ENCODE results near the gene ITGB2.

The ITGB2 gene

GRCh38 chr21:44887807-44888580, 32.7 kb downstream of the ITGB2 start:
- H3K4me3 ChIP-seq (ENCODE audit: low read depth, low read length): no peak overlapping the region
- TF ChIP-seq CTCF (IDR thresholded peaks at IDR 0.05; ENCODE audit: low read depth, low read length): no peak
- no peak for DNase-seq (ENCODE audit: low read depth, low spot score)
- in situ Hi-C loops (cut with HindIII; ENCODE audit: low sequenced_read_pairs): no loop called here

- H3K4me3 ChIP-seq (ENCODE audit: low read depth, low read length): no peak overlapping the region
- in situ Hi-C loops (cut with HindIII; ENCODE audit: low sequenced_read_pairs): no loop called here
- no peak for DNase-seq (ENCODE audit: low read depth, low spot score)
- no peak for TF ChIP-seq CTCF (IDR thresholded peaks at IDR 0.05; ENCODE audit: low read depth, low read length)
Observed at GRCh38 chr21:44887126-44887806, 33.4 kb downstream of the ITGB2 start.

GRCh38 chr21:44886113-44887075, 34.3 kb downstream of the ITGB2 start:
- no peak overlapping the region for H3K4me3 ChIP-seq (ENCODE audit: low read depth, low read length)
- DNase-seq (ENCODE audit: low read depth, low spot score): no peak
- in situ Hi-C loops (cut with HindIII; ENCODE audit: low sequenced_read_pairs): no loop called here
- no peak for TF ChIP-seq CTCF (IDR thresholded peaks at IDR 0.05; ENCODE audit: low read depth, low read length)

- in situ Hi-C loops (cut with HindIII; ENCODE audit: low sequenced_read_pairs): no loop called here
- no peak for DNase-seq (ENCODE audit: low read depth, low spot score)
- no peak for TF ChIP-seq CTCF (IDR thresholded peaks at IDR 0.05; ENCODE audit: low read depth, low read length)
- no peak overlapping the region for H3K4me3 ChIP-seq (ENCODE audit: low read depth, low read length)
Observed at GRCh38 chr21:44885615-44886014, 35.1 kb downstream of the ITGB2 start.

GRCh38 chr21:44884097-44884496, 36.6 kb downstream of the ITGB2 start:
- H3K4me3 ChIP-seq (ENCODE audit: low read depth, low read length): no peak overlapping the region
- TF ChIP-seq CTCF (IDR thresholded peaks at IDR 0.05; ENCODE audit: low read depth, low read length): no peak
- in situ Hi-C loops (cut with HindIII; ENCODE audit: low sequenced_read_pairs): no loop called here
- no peak for DNase-seq (ENCODE audit: low read depth, low spot score)

GRCh38 chr21:44883250-44883649, 37.4 kb downstream of the ITGB2 start:
- in situ Hi-C loops (cut with HindIII; ENCODE audit: low sequenced_read_pairs): no loop called here
- no peak for DNase-seq (ENCODE audit: low read depth, low spot score)
- no peak for TF ChIP-seq CTCF (IDR thresholded peaks at IDR 0.05; ENCODE audit: low read depth, low read length)
- H3K4me3 ChIP-seq (ENCODE audit: low read depth, low read length): no peak overlapping the region
